Measurements from ENCODE around the gene LCE3E.
"Not testable (repeated sequence)": the region's sequence is repeated elsewhere in the genome, so short reads cannot be mapped to it uniquely, and the experiment has no call there.

The LCE3E gene

GRCh38 chr1:152579526-152579925, 12.9 kb upstream of the LCE3E start:
- DNase-seq (ENCODE audit: low read depth in 1 of 2, low spot score in 1 of 2); H3K27ac ChIP-seq (replicated peaks); H3K27me3 ChIP-seq (ENCODE audit: insufficient read depth, poor library complexity, severe bottlenecking); H3K4me3 ChIP-seq (replicated peaks; ENCODE audit: insufficient read depth, low read length): not testable (repeated sequence)

DNA sequence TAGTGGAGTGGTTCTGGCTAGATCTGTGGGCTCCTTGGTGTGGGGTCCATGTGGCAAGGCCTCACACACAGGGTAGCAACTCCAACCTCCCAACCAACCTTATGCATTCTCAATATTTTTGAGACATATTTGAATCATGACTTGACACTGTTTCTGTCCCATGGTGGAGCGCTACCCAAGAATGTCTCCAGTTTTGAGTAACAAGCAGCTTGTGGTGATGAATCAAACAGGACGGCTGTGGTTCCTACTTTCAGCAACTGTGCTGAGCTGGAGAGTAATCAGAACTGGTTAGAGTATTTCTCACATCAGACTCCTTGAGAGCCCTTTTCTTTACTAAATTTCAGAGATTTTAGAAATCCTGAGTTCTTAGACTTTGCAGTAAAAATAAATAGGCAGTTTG, 10.6 kb upstream of the LCE3E start:
- TF ChIP-seq, protein P1, sequence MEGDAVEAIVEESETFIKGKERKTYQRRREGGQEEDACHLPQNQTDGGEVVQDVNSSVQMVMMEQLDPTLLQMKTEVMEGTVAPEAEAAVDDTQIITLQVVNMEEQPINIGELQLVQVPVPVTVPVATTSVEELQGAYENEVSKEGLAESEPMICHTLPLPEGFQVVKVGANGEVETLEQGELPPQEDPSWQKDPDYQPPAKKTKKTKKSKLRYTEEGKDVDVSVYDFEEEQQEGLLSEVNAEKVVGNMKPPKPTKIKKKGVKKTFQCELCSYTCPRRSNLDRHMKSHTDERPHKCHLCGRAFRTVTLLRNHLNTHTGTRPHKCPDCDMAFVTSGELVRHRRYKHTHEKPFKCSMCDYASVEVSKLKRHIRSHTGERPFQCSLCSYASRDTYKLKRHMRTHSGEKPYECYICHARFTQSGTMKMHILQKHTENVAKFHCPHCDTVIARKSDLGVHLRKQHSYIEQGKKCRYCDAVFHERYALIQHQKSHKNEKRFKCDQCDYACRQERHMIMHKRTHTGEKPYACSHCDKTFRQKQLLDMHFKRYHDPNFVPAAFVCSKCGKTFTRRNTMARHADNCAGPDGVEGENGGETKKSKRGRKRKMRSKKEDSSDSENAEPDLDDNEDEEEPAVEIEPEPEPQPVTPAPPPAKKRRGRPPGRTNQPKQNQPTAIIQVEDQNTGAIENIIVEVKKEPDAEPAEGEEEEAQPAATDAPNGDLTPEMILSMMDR (IDR thresholded peaks at IDR 0.05; ENCODE audit: insufficient read depth, low read length) = no peak
- TF ChIP-seq REST (IDR thresholded peaks at IDR 0.05; ENCODE audit: insufficient replicate concordance, low read depth) (no peak), GABPA (IDR thresholded peaks at IDR 0.05; ENCODE audit: low read depth) (no peak), POLR2AphosphoS5 (IDR thresholded peaks at IDR 0.05; ENCODE audit: low read depth) (no peak), SPI1 (IDR thresholded peaks at IDR 0.05; ENCODE audit: borderline replicate concordance, low read depth) (no peak)
- Histone ChIP-seq H3K27ac (replicated peaks) (no peak overlapping the region), H3K27me3 (ENCODE audit: insufficient read depth, poor library complexity, severe bottlenecking) (no peaks in the 10 kb centered on the region), H3K4me3 (replicated peaks; ENCODE audit: insufficient read depth, low read length) (no peak overlapping the region)
- DNase-seq (ENCODE audit: low read depth in 1 of 2, low spot score in 1 of 2) = no peak

DNA sequence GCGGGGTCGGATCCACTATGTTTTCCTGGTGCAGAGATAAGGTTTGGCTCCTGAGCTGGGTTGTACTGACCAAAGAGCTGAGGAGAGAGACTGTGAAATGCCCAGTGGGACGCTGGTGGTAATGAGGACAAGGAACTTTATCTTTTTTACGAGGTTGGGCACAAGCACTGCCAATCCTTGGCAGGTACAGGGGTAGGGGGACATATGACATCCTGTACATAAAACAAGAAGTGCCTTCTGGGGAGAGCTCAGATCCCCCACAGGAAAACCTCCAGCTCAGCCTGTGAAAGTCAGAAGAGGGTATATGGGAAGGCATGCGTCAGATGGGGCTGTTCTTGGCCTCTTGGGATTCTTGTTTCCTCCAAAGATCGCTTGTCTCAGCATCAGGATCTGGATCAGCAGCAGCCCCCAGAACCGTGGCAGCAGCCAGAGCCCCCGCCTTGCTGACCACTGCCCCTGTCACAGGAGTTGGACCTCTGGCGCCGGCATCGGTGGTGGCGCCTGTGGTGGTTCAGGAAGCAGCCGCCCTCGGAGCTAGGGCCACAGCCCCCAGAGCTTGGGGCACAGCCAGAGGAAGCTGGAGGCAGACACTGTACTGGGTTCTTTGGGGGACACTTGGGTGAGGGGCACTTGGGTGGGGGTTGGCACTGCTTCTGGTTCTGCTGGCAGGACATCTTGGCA, 905 bp downstream of the LCE3E start:
- H3K27ac ChIP-seq (replicated peaks) = no peak overlapping the region
- no peak overlapping the region for H3K4me3 ChIP-seq (replicated peaks; ENCODE audit: insufficient read depth, low read length)
- DNase-seq (ENCODE audit: low read depth in 1 of 2, low spot score in 1 of 2) = no peak
- H3K27me3 ChIP-seq (ENCODE audit: insufficient read depth, poor library complexity, severe bottlenecking) = no peaks in the 10 kb centered on the region
- no peak for TF ChIP-seq SPI1 (IDR thresholded peaks at IDR 0.05; ENCODE audit: borderline replicate concordance, low read depth)

- Histone ChIP-seq H3K4me3 (replicated peaks; ENCODE audit: insufficient read depth, low read length) (no peak overlapping the region), H3K27me3 (ENCODE audit: insufficient read depth, poor library complexity, severe bottlenecking) (no peaks in the 10 kb centered on the region), H3K27ac (replicated peaks) (no peak overlapping the region)
- TF ChIP-seq, protein P1 (IDR thresholded peaks at IDR 0.05; ENCODE audit: insufficient read depth, low read length) = no peak
- no peak for TF ChIP-seq GABPA (IDR thresholded peaks at IDR 0.05; ENCODE audit: low read depth)
- TF ChIP-seq REST (IDR thresholded peaks at IDR 0.05; ENCODE audit: insufficient replicate concordance, low read depth) = no peak
- no peak for TF ChIP-seq POLR2AphosphoS5 (IDR thresholded peaks at IDR 0.05; ENCODE audit: low read depth)
- TF ChIP-seq SPI1 (IDR thresholded peaks at IDR 0.05; ENCODE audit: borderline replicate concordance, low read depth) = no peak
- DNase-seq (ENCODE audit: low read depth in 1 of 2, low spot score in 1 of 2) = no peak
Observed at GRCh38 chr1:152565115-152565514, 1.5 kb downstream of the LCE3E start.

GRCh38 chr1:152548358-152548757, 18.2 kb downstream of the LCE3E start:
- DNase-seq (ENCODE audit: low read depth in 1 of 2, low spot score in 1 of 2); H3K27me3 ChIP-seq (ENCODE audit: insufficient read depth, poor library complexity, severe bottlenecking); H3K4me3 ChIP-seq (replicated peaks; ENCODE audit: insufficient read depth, low read length); H3K27ac ChIP-seq (replicated peaks): not testable (repeated sequence)

Measured in HL-60 (cell line).